GM10266 (cell line): ENCODE measurements around the gene SIGLEC9.

Experiments used
- DNase-seq: peaks from one replicate; pipeline ENCODE4 v3.0.0; 2012; ENCODE audit errors: extremely low spot score
- TF ChIP-seq, protein P1 (sequence below): IDR thresholded peaks from 2 replicates; pipeline ENCODE4 v1.5.1; 2012; ENCODE audit warnings: mild to moderate bottlenecking, low read depth; ENCODE audit not compliant: control insufficient read depth, insufficient read depth; ENCODE audit errors: missing control alignments

The SIGLEC9 gene

DNA sequence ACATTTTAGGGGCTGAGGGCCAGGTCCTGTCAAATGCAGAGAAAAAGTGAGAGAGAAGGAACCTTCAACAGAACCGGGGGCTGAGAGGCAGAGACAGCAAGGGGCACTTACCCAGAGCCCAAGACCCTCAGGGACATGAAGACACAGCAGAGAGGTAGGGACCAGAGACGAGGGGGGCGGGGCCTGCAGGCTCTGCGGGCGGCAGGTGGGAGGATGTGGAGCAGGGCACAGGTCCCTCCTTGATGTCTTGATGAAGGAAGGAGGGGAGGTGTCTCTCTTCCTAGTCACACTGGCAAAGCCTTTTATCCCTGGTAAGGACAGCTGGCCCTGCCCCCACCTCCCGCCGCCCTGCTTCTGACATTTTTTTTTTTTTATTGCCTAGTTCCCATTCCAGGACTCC, 42.1 kb upstream of the SIGLEC9 start, which contains the start of gene KLK14:
Gene KLK14 (minus strand): TSS at position 277 of the 400 bp plus-strand sequence. CDS start 273 bp downstream, at position 4.
- no peak for DNase-seq
- TF ChIP-seq, protein P1, sequence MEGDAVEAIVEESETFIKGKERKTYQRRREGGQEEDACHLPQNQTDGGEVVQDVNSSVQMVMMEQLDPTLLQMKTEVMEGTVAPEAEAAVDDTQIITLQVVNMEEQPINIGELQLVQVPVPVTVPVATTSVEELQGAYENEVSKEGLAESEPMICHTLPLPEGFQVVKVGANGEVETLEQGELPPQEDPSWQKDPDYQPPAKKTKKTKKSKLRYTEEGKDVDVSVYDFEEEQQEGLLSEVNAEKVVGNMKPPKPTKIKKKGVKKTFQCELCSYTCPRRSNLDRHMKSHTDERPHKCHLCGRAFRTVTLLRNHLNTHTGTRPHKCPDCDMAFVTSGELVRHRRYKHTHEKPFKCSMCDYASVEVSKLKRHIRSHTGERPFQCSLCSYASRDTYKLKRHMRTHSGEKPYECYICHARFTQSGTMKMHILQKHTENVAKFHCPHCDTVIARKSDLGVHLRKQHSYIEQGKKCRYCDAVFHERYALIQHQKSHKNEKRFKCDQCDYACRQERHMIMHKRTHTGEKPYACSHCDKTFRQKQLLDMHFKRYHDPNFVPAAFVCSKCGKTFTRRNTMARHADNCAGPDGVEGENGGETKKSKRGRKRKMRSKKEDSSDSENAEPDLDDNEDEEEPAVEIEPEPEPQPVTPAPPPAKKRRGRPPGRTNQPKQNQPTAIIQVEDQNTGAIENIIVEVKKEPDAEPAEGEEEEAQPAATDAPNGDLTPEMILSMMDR = no peak

DNA sequence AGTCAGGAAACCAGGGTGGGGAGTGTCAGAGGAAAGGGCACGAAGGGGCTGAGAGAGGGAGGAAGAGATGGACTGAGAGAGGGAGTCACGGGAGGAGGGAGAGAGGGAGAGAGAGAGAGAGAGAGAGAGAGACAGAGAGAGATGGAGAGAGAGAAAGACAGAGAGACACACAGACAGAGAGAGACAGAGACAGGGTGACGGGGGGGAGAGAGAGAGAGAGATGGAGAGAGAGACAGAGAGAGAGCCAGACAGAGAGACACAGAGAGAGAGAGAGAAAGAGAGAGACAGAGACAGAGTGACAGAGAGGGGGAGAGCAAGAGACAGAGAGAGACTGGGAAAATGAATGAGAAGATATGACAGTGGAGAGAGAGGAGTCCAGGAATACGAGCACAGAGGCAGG, 41.5 kb upstream of the SIGLEC9 start:
- DNase-seq = no peak
- TF ChIP-seq, protein P1 = no peak

DNA sequence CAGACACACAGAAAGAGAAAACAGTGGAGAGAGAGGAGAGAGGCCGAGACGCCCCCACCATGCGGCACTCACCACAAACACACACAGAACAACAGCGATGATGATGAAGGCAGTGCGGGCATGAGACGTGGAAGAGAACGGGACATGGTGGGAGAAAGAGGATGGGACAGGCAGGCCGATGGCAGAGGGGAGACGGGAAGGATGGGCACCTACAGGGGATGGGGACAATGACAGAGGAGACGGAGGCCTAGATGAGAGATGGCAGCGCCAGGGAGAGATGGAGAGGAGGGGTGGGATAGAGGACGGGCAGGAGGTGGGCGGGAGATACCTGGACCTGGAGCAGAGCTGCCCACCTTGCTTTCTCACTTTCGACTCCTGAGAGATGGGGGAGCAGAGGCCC, 40.9 kb upstream of the SIGLEC9 start:
- TF ChIP-seq, protein P1 = no peak
- DNase-seq = no peak

DNA sequence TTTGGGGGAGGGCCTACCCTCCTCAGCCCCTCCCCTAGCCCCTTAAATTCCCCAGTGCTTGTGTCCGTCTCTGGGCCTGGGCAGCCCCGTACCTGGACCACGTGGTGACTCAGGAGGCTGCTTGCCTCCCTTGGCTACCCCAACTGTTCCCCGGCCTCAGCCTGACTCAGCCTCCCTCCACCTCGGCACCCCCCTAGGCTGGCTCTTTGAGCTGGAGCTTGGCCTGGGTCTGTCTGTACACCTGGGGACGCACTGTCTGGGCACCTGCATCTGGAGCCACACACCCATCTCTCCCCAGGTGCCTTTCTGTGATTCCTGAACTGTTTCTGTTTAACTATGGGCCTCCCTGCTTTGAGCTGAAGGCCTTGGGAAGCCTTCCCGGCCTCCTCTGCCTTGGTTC, 40.2 kb upstream of the SIGLEC9 start:
- TF ChIP-seq, protein P1 = no peak
- no peak for DNase-seq

DNA sequence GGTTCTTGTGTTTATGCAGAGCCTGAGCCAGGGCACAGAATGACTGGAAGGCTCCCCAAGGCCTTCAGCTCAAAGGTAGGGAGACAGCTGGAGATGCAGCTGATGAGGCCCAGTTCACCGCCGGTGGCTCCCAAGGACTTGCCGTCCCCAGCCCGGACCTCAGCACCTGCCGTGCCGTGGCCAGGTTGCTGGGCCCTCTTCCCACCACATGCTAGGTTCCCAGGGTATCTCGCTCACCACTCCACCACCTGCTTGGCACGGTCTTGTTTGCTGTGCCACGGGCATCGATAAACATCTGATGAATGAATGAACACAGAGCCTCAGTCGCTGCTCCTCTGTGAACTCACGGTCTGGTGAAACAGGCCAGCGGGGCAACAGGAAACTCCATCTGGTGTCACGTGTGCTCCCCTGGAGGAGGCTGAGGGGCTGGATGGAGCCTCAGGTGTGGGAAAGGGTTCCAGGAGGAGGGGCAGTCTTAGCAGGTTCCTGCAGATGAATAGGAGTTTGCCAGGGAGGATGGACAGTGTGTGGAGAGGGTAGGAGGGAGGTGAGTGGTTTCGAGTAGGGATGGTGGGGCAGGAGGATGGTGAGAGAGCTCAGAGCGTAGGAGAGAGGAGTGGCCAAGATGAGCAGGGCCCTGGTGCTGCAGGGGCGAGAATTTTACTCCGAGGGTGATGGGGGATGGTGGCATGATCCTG, 38.4 kb upstream of the SIGLEC9 start:
- DNase-seq = no peak
- TF ChIP-seq, protein P1 = no peak

DNA sequence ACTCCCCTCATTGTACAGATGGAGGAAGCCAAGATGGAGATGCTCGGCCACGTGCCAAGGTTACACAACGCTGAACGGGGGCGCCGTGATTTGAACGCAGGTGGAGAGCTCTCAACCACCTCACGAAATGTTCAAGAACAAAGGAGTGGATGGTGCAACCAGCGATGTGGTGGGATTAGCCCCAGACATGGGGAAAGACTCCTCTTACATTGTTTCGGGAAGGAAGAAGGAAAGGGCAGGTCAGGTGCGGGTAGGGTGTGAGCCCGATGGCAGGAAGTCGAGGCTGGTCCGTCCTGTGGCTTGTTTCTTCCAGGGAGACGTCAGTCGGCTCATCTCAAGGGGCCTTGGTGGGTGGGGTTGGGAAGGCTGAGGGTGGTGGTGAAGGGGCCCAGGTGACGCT, 34.9 kb upstream of the SIGLEC9 start:
- TF ChIP-seq, protein P1 = no peak

DNA sequence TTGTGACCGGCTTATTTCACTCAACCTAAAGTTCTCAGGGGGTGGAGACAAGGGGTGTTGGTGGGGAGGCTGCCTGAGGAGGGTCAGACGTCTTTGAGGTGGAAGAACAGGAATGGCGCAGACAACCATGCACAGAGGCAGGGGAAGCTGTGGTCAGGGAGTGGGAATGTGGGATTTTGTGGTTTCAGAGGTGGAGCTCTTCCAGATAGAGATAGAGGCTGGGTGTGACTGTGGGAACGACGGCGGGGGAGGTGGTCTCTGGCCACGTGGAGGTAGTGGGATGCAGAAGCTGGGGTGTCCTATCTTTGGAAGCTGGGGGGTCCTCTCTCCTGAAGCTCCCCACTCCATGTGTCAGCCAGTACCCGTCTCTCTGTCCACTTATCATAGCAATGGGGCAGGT, 34.2 kb upstream of the SIGLEC9 start:
- DNase-seq = no peak

More for the DNA sequence above, 34.9 kb upstream of the SIGLEC9 start:
- no peak for DNase-seq

More for the DNA sequence above, 34.2 kb upstream of the SIGLEC9 start:
- TF ChIP-seq, protein P1 = no peak
